GOT3 (cell line): ENCODE results near the gene DBF4B.
A peak's percentile ranks its signal among the peaks of the same experiment; 100 is the strongest.
"Not testable (repeated sequence)": the region's sequence is repeated elsewhere in the genome, so short reads cannot be mapped to it uniquely, and the experiment has no call there.

Experiments
- DNase-seq: peaks from one replicate; lab custom pipeline; 2025; ENCODE audit warnings: mixed read lengths; lab: John Stamatoyannopoulos, UW

The DBF4B gene, protein sequence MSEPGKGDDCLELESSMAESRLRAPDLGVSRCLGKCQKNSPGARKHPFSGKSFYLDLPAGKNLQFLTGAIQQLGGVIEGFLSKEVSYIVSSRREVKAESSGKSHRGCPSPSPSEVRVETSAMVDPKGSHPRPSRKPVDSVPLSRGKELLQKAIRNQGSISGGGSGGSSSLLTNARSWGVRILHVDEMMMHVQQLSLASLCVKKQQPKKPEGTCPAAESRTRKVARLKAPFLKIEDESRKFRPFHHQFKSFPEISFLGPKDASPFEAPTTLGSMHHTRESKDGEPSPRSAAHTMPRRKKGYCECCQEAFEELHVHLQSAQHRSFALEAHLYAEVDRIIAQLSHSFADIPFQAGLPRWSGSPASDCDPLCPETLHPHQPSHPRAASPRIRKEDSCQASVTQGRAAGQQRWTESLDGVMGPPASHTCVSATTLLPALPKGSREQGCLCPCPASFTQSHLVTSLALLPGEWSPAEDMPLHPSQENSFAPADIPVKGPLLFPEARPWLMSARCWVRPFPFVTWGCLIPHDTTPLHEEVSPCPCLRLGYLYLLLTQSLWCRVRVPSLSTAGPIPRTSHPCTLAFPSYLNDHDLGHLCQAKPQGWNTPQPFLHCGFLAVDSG

DNA sequence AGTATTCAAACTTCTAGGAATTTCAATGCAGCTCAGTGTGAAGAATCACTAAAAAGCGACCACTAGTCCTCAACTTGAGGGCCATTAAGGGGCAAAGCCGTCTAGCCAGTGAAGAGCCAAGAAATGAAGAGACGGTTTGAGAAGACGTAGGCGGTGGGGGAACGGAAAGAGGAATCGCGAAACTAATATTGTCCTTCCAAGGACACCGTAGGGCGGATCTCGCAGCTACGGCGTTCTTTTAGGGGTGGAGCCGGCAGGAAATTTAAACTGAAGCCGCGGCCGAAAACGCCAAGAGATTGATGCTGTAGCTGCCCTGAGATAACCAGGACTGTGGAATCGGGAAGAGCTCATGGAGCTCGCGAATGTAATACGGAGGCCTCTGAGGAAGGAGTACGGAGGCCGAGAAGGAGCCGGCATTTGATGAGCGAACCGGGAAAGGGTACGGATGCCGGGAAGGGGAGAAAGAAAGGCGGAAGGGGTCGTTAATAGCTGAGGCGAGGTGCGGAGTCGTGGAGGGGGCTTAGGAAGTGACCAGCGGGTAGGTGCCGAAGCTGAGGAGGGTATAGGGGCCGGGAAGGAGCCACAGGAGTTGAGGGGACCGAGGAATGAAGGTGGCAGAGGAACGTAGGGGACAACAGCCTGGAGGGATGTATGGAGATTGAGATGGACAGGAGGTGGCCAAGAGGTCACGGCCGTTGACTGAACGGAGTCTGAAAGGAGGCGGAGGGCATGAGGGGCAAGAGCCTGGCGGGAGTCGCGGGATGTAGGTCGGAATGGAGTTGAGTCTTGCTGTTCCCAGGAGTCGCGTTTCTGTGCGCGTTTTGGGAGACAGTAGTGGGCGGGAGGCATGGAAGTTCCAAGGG lies at the start of gene DBF4B:
DBF4B (plus strand) TSS at position 265 of the 863 bp plus-strand sequence; CDS start at position 421, 156 bp downstream.
- DNase-seq = peak; percentile 65

DNA sequence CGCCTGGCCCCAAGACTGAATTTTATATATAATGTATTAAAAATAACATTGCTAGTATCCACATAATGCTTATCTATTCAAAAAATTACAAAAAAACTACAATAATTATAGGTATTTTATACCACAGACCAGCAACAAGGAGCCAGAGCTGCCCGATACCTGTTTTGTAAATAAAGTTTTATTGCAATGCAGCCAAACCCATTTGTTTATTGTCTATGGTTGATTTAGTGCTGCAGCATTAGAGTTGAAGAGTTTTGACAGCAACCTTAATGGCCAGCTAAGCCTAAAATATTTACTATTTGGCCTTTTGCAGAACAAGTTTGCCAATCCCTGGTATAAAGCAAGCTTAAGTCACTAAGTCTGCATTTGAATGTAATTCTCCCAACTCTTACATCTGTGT lies 46.6 kb upstream of the DBF4B start:
- no peak for DNase-seq

DNA sequence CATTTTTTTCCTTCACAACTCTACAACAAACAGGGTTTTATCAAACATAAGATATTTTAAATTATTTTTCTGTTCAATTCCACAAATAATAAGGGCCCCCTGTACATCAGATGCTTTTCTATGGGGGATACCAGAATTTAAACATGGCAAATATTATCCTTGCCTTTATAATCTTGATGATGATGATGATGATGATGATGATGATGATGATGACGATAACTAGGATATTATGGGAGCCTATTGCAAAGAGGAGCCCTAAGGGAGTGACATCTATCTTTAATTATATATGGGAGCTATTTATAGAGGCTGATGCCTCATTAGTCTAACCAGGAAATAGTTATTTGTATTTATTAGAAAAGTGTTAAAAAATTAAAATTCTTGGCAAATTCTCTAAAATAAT lies 45.4 kb upstream of the DBF4B start:
- DNase-seq = no peak

GRCh38 chr17:44664867-44665266 lies 43.6 kb upstream of the DBF4B start:
- DNase-seq = no peak

GRCh38 chr17:44666006-44666405 lies 42.5 kb upstream of the DBF4B start:
- no peak for DNase-seq

DNA sequence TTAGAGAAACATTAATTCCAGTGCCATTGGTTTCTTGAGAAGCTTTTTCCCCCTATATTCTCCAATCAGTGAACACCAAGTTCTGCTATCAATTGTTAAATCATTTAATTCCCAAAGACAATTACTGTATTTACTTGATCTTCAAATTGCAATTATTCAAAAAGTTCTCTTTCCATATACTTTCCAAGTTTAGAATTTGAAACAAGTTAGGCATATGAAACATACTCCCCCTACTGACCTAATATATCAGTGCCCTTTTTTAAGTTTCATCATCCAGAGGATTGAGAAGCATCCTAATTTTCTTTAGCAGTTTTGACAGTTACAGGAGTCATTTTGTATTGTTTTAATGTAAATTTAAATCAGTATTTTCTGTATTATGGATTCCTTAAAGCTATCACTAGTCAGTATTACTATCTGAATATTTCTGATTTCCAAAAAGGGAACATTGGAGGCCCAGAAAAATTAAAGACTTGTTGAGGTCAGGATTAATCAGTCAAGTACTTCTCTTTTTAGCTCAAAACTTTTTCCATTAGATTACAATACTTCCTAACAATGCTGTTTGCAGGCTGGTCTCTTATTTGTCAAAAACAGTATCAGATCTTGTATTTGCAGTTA lies 35.9 kb upstream of the DBF4B start:
- no peak for DNase-seq

DNA sequence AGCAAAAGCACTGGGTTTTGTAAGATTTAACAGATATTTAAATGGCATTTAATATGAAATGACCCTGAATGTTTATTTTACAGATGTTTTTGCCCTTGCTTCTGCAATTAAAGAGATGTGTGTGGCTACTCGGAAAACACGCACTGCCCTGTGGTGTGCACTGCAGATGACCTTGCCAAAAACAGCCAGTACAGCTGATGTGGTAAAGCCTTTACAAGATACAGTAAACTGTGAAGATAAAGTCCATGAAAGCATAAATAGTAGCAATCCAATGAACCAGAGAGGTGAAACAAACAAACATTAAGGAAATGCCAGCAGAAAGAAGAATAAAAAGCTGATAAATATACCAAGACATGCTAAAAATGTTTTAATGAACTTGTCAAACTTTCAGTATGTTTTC lies 34.6 kb upstream of the DBF4B start:
- DNase-seq = no peak

GRCh38 chr17:44677136-44677535 lies 31.3 kb upstream of the DBF4B start:
- no peak for DNase-seq

- DNase-seq = not testable (repeated sequence)
Measured at GRCh38 chr17:44683303-44683702, 25.2 kb upstream of the DBF4B start.

DNA sequence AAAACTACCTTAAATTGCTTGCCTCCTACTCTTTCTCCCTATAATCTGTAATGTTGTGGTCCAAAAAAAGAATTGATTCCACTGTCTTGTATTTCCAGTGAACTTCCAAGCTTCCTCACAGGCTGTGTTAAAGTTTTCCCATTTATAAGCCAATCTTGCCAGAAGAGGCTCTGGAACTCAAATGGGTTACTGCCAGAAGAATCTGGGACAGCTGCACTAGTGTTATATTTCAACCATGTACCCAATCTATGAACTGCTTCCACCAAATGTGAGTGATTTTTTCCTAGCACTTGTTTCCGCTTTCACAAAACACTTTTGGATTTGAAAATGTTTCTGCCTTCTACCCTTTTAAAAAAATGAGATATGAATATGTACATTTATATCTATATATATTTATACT lies 20.7 kb upstream of the DBF4B start:
- DNase-seq = no peak

DNA sequence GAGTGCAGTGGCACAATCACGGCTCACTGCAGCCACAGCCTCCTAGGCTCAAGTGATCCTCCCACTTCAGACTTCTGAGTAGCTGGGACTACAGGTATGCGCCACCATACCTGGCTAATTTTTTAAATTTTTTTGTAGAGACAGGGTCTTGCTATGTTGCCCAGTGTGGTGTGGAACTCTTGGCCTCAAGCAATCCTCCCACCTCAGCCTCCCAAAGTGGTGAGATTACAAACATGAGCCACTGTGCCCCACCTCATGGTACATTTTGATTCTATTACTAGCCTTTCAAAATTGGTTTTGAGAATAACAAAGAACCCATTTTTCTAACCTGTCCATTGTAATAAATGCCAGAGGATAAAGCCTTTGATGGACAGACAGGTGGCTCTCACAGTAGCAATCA lies 20.3 kb upstream of the DBF4B start:
- DNase-seq = no peak

DNA sequence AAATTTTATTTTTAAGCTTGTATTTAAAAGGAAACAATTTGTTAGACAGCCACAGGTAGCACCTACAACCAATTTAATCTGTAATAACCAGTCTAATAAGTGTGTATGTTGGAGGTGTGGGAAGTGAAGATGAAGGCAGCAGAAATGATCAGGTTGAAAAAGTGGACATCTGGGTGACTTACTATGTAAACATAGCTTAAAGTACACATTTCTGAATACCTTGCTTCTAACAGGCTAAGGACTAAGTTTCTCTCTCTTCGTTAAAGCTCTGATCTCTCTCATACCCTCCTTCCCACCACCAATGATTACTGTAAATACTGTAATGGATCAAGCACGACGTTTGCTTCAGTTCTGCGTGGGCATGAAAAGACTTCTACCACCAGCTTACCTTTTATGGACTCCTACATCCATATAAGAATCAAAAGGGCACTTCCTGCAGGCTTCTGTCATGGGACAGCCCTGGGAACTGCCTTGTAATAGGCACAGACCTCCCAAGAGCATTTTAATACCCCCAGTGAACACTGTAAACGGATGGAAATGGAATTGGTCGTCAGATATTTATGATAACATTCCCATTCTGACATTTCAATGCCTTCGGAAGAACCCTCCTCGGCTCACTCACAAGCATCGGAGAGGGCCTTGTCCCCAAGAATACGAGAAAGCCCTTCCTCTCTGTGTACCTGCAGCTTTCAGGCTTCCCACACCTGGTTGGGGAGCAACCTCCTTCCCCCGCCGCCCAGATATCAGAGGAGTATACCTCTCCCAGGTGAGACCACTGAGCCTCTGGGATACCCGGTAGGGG lies 19.6 kb upstream of the DBF4B start:
- DNase-seq = no peak

DNA sequence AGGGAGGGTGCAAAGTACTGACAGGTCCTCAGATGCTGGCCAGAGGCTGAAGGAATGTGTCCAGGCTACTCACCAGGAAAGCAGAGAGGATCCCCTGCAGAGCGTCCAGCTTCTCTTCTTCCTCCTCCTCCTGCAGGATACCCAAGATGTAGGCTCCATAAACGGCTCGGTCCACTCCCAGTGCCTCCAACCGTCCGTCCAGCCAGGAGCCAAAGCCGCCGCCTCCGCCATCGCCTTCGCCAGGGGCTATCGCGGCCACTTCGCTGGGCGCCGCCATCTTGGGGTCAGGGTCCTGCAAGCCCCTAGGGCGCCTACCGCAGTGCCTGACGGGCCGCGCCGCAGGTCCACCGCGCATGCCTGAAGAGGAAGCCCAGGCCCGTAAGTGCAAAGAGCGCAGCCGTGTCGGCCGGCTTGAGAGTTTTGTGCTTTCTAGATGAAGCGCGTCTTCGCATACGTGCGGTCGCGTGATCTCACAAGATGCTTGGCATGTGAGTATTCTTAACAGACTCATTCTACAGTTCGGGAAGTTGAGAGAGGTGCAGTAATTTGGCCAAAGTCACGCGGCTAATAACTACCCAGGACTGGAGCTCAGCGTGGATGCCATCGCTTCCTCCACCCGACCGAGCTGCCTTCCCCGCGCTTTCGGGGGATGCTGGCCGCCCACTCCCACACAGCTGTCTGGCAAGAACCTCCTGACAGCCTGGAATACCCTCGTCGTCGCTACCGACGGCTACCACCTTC lies 18.8 kb upstream of the DBF4B start, which contains the start of gene CCDC43:
CCDC43 (minus strand) TSS at position 300 of the 741 bp plus-strand sequence; CDS start at position 277, 23 bp downstream.
- DNase-seq = peak; percentile 89

GRCh38 chr17:44690746-44691306 lies 17.6 kb upstream of the DBF4B start:
- not testable (repeated sequence) for DNase-seq

DNA sequence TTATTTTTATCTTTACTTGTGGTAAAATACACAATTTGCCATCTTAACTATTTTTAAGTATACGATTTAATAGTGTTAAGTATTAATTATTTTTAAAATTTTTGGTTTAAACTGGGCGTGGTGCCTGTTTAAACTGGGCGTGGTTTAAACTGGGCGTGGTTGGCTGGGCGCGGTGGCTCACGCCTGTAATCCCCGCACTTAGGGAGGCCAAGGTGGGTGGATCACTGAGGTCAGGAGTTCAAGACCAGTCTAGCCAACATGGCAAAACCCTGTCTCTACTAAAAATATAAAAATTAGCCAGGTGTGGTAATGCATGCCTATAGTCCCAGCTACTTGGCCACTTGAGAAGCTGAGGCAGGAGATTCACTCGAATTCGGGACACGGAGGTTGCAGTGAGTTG lies 14.9 kb upstream of the DBF4B start:
- DNase-seq = no peak

DNA sequence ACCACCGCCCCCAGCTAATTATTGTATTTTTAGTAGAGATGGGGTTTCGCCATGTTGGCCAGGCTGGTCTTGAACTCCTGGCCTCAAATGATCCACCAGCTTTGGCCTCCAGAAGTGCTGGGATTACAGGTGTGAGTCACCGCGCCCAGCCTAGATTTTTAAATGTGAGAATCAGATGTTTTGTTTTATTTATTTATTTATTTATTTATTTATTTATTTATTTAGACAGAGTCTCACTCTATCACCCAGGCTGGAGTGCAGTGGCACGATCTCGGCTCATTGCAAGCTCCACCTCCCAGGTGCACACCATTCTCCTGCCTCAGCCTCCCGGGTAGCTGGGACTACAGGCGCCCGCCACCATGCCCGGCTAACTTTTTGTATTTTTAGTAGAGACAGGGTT lies 8.2 kb upstream of the DBF4B start:
- not testable (repeated sequence) for DNase-seq

DNA sequence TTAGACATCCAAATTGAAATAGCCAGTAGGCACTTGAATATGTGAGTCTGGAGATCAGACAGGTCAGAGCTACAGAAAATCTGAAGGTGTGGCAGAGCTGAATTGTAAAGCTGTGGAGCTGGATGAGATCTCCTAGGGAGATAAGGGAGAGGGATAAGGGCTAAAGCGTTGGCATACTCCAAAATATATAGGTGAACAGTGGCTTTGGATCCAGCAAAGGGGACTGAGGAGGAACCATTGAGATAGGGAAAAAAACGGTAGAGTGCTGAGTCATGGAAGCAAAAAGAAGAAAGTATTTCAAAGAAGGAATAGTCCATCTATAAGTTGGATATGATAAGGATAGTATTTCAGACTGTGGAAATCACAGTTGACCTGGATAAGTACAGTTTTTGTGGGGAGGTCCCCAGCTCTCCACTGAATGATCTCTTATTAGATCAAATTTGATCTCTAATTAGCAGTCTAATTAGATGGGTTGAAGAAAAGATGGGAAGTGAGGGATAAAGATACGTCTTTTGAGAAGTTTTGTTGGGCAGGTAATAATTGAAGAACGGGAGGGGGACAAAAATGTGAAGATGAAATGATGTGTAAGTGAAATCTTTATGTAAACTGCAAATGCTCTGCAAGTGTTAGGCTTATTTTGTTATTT lies 587 bp upstream of the DBF4B start:
- no peak for DNase-seq

- DNase-seq = no peak
Measured at GRCh38 chr17:44719444-44719843, 11.0 kb downstream of the DBF4B start.

GRCh38 chr17:44722254-44722653 lies 13.8 kb downstream of the DBF4B start:
- DNase-seq = no peak

- not testable (repeated sequence) for DNase-seq
Measured at GRCh38 chr17:44726121-44726520, 17.7 kb downstream of the DBF4B start.
